Neural cell (in vitro differentiated cells): ENCODE data around the gene AIFM1. TPM values are rescaled to one million over a fixed set of nuclear protein-coding genes. Genes with fewer than 3 reads are reported as not detected.

ENCODE experiments used
- H2AFZ ChIP-seq: fragments of 200-600, 300-800 bp; sonication (generic), shearing (Covaris generic); 2 replicates; pipeline ENCODE4 v1.6.0; 2014; ENCODE audit warnings: low read depth, mild to moderate bottlenecking, antibody characterized with exemption, low read length, moderate library complexity
- H3F3A ChIP-seq: fragments of 200-600 bp; shearing (Covaris generic); 2 replicates; pipeline ENCODE4 v1.6.1; 2016; ENCODE audit warnings: mild to moderate bottlenecking, moderate library complexity, mixed read lengths, antibody characterized with exemption, low read length; ENCODE audit not compliant: insufficient read depth, poor library complexity, severe bottlenecking
- H3K27ac ChIP-seq: fragments of 200-600, 300-800 bp; sonication (generic), shearing (Covaris generic); 2 replicates; pipeline ENCODE4 v1.5.1; 2014; ENCODE audit warnings: mild to moderate bottlenecking, low read length, moderate library complexity
- H3K27me3 ChIP-seq: fragments of 300-800, 200-600 bp; sonication (generic), shearing (Covaris generic); 2 replicates; pipeline ENCODE4 v1.6.0; 2014; ENCODE audit warnings: mild to moderate bottlenecking, low read depth, low read length, moderate library complexity; ENCODE audit not compliant: insufficient read depth
- H3K36me3 ChIP-seq: fragments of 300-800, 200-600 bp; sonication (generic), shearing (Covaris generic); 2 replicates; pipeline ENCODE4 v1.5.1; 2014; ENCODE audit warnings: mild to moderate bottlenecking, antibody characterized with exemption, low read length, moderate library complexity; ENCODE audit not compliant: insufficient read depth
- H3K4me2 ChIP-seq: fragments of 300-800, 200-600 bp; sonication (generic), shearing (Covaris generic); 2 replicates; pipeline ENCODE4 v1.6.0; 2014; ENCODE audit warnings: mild to moderate bottlenecking, low read length
- H3K4me3 ChIP-seq: fragments of 300-800, 200-600 bp; sonication (generic), shearing (Covaris generic); 2 replicates; pipeline ENCODE4 v1.5.1; 2014; ENCODE audit warnings: mild to moderate bottlenecking, low read length, moderate library complexity
- H3K79me2 ChIP-seq: fragments of 200-600 bp; shearing (Covaris generic); replicated peaks from 2 replicates; pipeline ENCODE4 v1.6.0; 2014; ENCODE audit warnings: mild to moderate bottlenecking, low read length, moderate library complexity; ENCODE audit not compliant: insufficient read depth
- H3K9ac ChIP-seq: fragments of 300-800, 200-600 bp; sonication (generic), shearing (Covaris generic); 2 replicates; pipeline ENCODE4 v1.6.1; 2016; ENCODE audit warnings: mild to moderate bottlenecking, low read length, mixed read lengths
- H3K9me2 ChIP-seq: fragments of 200-600 bp; shearing (Covaris generic); 2 replicates; pipeline ENCODE4 v1.6.1; 2016; ENCODE audit warnings: mild to moderate bottlenecking, low read length, mixed read lengths; ENCODE audit not compliant: insufficient read depth
- H3K9me3 ChIP-seq: fragments of 200-600, 300-800 bp; sonication (generic), shearing (Covaris generic); 2 replicates; pipeline ENCODE4 v1.6.1; 2016; ENCODE audit warnings: mild to moderate bottlenecking, mixed run types, low read length, moderate library complexity, mixed read lengths
- H4K20me1 ChIP-seq: fragments of 200-600 bp; shearing (Covaris generic); 2 replicates; pipeline ENCODE4 v1.6.1; 2016; ENCODE audit warnings: mild to moderate bottlenecking, mixed run types; ENCODE audit not compliant: insufficient read depth
- EP300 ChIP-seq: fragments of 450-650 bp; conservative IDR thresholded peaks from 2 replicates; pipeline ENCODE4 v1.6.1; 2014; ENCODE audit warnings: antibody characterized with exemption, mild to moderate bottlenecking, moderate library complexity; ENCODE audit not compliant: poor library complexity, severe bottlenecking
- EZH2 ChIP-seq: fragments of 200-600, 300-800 bp; shearing (Covaris generic), sonication (generic); IDR thresholded peaks from 2 replicates; pipeline ENCODE4 v1.6.1; 2014; ENCODE audit warnings: antibody characterized with exemption, low read length, borderline replicate concordance, mild to moderate bottlenecking; ENCODE audit not compliant: insufficient read depth, poor library complexity, severe bottlenecking
- MXI1 ChIP-seq: fragments of 450-650 bp; conservative IDR thresholded peaks from 2 replicates; pipeline ENCODE4 v1.6.1; 2014; ENCODE audit warnings: antibody characterized with exemption, mild to moderate bottlenecking; ENCODE audit not compliant: poor library complexity, severe bottlenecking
- POLR2AphosphoS5 ChIP-seq: IDR thresholded peaks from 2 replicates; pipeline ENCODE4 v1.6.1; 2012
- RAD21 ChIP-seq: fragments of 450-650 bp; conservative IDR thresholded peaks from 2 replicates; pipeline ENCODE4 v1.6.1; 2014; ENCODE audit warnings: antibody characterized with exemption, mild to moderate bottlenecking, moderate library complexity
- SMC3 ChIP-seq: fragments of 450-650 bp; conservative IDR thresholded peaks from 2 replicates; pipeline ENCODE4 v1.6.1; 2014; ENCODE audit warnings: antibody characterized with exemption, mild to moderate bottlenecking, moderate library complexity; ENCODE audit not compliant: poor library complexity
- TAF1 ChIP-seq: IDR thresholded peaks from 2 replicates; pipeline ENCODE4 v1.6.1; 2012; ENCODE audit warnings: low read depth
- polyA minus RNA-seq: library from RNA; depleted of rRNA, polyadenylated mRNA; stranded (reverse); fragments of >200 nt; gene quantifications from 2 replicates; pipeline ENCODE4 v1.2.3, GENCODE V29; 2014
- polyA plus RNA-seq: library from polyadenylated mRNA; depleted of rRNA; stranded (reverse); fragments of >200 nt; gene quantifications from 2 replicates; pipeline ENCODE4 v1.2.3, GENCODE V29; 2014
- TF ChIP-seq, protein P1 (sequence below): fragments of 450-650 bp; IDR thresholded peaks from 2 replicates; pipeline ENCODE4 v1.5.1; 2014; ENCODE audit warnings: antibody characterized with exemption, mild to moderate bottlenecking, moderate library complexity; ENCODE audit not compliant: poor library complexity, severe bottlenecking
- TF ChIP-seq, protein P2 (sequence below): IDR thresholded peaks from 2 replicates; pipeline ENCODE4 v1.6.1; 2012; ENCODE audit warnings: borderline replicate concordance

The AIFM1 gene
- 24.3 and 33.8 TPM in 2 replicates for polyA plus RNA-seq
- 21.7 and 23.2 TPM in 2 replicates for polyA minus RNA-seq

DNA sequence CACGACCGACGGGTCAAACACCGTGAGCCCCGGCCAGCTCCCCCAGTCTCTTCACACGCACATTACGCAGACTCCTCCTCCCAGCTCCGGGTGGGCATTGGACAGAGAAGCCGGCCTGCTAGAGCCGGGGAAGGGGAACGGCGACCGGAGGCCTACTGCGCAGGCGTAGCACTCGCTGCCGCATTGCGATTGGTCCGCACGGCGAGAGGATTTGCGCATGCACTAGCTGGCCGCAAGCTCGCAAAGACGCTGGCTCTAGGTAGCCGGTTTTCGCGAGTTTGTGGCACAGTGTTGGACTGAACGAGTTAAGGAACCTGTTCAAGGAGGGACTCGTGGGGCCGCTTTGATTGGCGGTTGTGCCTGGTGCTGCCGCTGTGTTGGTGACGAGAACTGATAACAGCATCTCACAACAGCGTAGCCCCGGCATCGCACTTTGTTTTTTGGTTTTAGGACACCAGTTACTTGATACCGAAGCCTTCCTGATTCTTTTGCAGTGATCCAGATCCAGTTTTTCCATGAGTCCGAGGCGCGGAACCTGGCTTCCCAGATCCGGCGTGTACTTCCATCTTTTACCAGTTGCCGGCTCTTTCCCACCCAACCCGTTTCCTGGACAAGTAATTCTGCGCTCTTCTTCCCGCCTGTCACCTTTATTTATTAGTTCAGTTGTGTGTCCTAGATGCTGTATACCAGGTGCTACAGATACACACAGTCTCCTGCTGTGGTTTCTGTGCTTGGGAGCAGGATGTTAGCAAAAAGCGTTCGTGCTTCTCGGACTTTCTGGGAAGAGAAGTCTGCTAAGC, at the start of gene AIFM1:
AIFM1 (minus strand) TSS at position 139 of the 800 bp plus-strand sequence. CDS start 185 bp downstream, outside the sequence.
- no peaks in the 10 kb centered on the region for H3K9me3 ChIP-seq
- peak within 1 kb of the TSS; percentile 14 for H2AFZ ChIP-seq
- peaks cover 5% of the 10 kb centered on the region for H3K79me2 ChIP-seq
- TF ChIP-seq MXI1, result peak; percentile 37
- TF ChIP-seq RAD21, result no peak
- no peak for TF ChIP-seq TAF1
- peak; percentile 52 for TF ChIP-seq POLR2AphosphoS5
- TF ChIP-seq, protein P1, sequence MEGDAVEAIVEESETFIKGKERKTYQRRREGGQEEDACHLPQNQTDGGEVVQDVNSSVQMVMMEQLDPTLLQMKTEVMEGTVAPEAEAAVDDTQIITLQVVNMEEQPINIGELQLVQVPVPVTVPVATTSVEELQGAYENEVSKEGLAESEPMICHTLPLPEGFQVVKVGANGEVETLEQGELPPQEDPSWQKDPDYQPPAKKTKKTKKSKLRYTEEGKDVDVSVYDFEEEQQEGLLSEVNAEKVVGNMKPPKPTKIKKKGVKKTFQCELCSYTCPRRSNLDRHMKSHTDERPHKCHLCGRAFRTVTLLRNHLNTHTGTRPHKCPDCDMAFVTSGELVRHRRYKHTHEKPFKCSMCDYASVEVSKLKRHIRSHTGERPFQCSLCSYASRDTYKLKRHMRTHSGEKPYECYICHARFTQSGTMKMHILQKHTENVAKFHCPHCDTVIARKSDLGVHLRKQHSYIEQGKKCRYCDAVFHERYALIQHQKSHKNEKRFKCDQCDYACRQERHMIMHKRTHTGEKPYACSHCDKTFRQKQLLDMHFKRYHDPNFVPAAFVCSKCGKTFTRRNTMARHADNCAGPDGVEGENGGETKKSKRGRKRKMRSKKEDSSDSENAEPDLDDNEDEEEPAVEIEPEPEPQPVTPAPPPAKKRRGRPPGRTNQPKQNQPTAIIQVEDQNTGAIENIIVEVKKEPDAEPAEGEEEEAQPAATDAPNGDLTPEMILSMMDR, result no peak
- no peak for TF ChIP-seq EZH2
- TF ChIP-seq, protein P2, sequence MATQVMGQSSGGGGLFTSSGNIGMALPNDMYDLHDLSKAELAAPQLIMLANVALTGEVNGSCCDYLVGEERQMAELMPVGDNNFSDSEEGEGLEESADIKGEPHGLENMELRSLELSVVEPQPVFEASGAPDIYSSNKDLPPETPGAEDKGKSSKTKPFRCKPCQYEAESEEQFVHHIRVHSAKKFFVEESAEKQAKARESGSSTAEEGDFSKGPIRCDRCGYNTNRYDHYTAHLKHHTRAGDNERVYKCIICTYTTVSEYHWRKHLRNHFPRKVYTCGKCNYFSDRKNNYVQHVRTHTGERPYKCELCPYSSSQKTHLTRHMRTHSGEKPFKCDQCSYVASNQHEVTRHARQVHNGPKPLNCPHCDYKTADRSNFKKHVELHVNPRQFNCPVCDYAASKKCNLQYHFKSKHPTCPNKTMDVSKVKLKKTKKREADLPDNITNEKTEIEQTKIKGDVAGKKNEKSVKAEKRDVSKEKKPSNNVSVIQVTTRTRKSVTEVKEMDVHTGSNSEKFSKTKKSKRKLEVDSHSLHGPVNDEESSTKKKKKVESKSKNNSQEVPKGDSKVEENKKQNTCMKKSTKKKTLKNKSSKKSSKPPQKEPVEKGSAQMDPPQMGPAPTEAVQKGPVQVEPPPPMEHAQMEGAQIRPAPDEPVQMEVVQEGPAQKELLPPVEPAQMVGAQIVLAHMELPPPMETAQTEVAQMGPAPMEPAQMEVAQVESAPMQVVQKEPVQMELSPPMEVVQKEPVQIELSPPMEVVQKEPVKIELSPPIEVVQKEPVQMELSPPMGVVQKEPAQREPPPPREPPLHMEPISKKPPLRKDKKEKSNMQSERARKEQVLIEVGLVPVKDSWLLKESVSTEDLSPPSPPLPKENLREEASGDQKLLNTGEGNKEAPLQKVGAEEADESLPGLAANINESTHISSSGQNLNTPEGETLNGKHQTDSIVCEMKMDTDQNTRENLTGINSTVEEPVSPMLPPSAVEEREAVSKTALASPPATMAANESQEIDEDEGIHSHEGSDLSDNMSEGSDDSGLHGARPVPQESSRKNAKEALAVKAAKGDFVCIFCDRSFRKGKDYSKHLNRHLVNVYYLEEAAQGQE, result no peak
- peak; percentile 13 for TF ChIP-seq EP300
- peak; percentile 26 for TF ChIP-seq SMC3
- H3F3A ChIP-seq, result no peaks in the 10 kb centered on the region
- H3K4me2 ChIP-seq, result peak within 1 kb of the TSS; percentile 55
- H3K27ac ChIP-seq, result peak within 1 kb of the TSS; percentile 75
- H4K20me1 ChIP-seq, result no peaks in the 10 kb centered on the region
- H3K4me3 ChIP-seq, result peak within 1 kb of the TSS; percentile 79
- H3K27me3 ChIP-seq, result no peaks in the 10 kb centered on the region
- H3K36me3 ChIP-seq, result no peaks in the 10 kb centered on the region
- peak within 1 kb of the TSS; percentile 65 for H3K9ac ChIP-seq
- H3K9me2 ChIP-seq, result no peaks in the 10 kb centered on the region

GRCh38 chrX:130213376-130213775, 47.7 kb upstream of the AIFM1 start:
- Histone ChIP-seq H3K27ac (no peak overlapping the region), H3K4me3 (no peak overlapping the region)
- TF ChIP-seq, protein P2, result no peak
- TF ChIP-seq MXI1, result no peak

More at GRCh38 chrX:130213376-130213775, 47.7 kb upstream of the AIFM1 start:
- H3K9ac ChIP-seq, result no peak overlapping the region
- no peaks in the 10 kb centered on the region for H3K36me3 ChIP-seq
- no peaks in the 10 kb centered on the region for H4K20me1 ChIP-seq
- H3K9me3 ChIP-seq, result no peaks in the 10 kb centered on the region
- no peaks in the 10 kb centered on the region for H3K9me2 ChIP-seq
- H3F3A ChIP-seq, result no peaks in the 10 kb centered on the region
- no peak overlapping the region for H3K4me2 ChIP-seq
- no peak overlapping the region for H2AFZ ChIP-seq
- no peaks in the 10 kb centered on the region for H3K27me3 ChIP-seq
- H3K79me2 ChIP-seq, result no peaks in the 10 kb centered on the region
